Activated CD4-positive, alpha-beta T cell treated with anti-CD3 and anti-CD28 coated beads, Interleukin-2, amount 10 ng/mL, durations not matched to agents 7 days and 5 days (primary cell): Measurements from ENCODE around the gene FTO. TPM values are rescaled to one million over a fixed set of nuclear protein-coding genes. Genes with fewer than 3 reads are reported as not detected.

ENCODE experiments used
- CTCF ChIA-PET: fragments of 350-600 bp; sonication (Branson Sonifier 250); formaldehyde crosslinking; loops from one replicate; lab custom pipeline; 2021; ENCODE audit warnings: antibody characterized with exemption; lab: Charles Lee
- POLR2A ChIA-PET: fragments of 350-600 bp; sonication (Branson Sonifier 250); formaldehyde crosslinking; loops from one replicate; lab custom pipeline; 2021; ENCODE audit warnings: antibody characterized with exemption; lab: Charles Lee
- DNase-seq: peaks from one replicate; pipeline ENCODE4 v3.0.0-alpha.2; 2020
- H3K27ac Mint-ChIP-seq: one replicate; pipeline ENCODE4 v1.8.0; 2021; ENCODE audit warnings: mild to moderate bottlenecking, moderate library complexity, mixed read lengths
- H3K27me3 Mint-ChIP-seq: one replicate; pipeline ENCODE4 v1.8.0; 2021; ENCODE audit warnings: mixed read lengths
- H3K36me3 Mint-ChIP-seq: one replicate; pipeline ENCODE4 v1.8.0; 2021; ENCODE audit warnings: low read depth, mixed read lengths
- H3K4me1 Mint-ChIP-seq: one replicate; pipeline ENCODE4 v1.8.0; 2021; ENCODE audit warnings: mixed read lengths
- H3K4me3 Mint-ChIP-seq: one replicate; pipeline ENCODE4 v1.8.0; 2021; ENCODE audit warnings: mild to moderate bottlenecking, moderate library complexity, mixed read lengths
- H3K9me3 Mint-ChIP-seq: one replicate; pipeline ENCODE4 v1.8.0; 2021; ENCODE audit warnings: mixed read lengths
- total RNA-seq, 2 experiments: library from RNA; stranded (reverse); gene quantifications; one replicate each; pipeline ENCODE4 v1.2.3, GENCODE V29; 2021

FTO gene
- total RNA-seq, 2 experiments from 2014 or later = 44.2 to 44.3 TPM

DNA sequence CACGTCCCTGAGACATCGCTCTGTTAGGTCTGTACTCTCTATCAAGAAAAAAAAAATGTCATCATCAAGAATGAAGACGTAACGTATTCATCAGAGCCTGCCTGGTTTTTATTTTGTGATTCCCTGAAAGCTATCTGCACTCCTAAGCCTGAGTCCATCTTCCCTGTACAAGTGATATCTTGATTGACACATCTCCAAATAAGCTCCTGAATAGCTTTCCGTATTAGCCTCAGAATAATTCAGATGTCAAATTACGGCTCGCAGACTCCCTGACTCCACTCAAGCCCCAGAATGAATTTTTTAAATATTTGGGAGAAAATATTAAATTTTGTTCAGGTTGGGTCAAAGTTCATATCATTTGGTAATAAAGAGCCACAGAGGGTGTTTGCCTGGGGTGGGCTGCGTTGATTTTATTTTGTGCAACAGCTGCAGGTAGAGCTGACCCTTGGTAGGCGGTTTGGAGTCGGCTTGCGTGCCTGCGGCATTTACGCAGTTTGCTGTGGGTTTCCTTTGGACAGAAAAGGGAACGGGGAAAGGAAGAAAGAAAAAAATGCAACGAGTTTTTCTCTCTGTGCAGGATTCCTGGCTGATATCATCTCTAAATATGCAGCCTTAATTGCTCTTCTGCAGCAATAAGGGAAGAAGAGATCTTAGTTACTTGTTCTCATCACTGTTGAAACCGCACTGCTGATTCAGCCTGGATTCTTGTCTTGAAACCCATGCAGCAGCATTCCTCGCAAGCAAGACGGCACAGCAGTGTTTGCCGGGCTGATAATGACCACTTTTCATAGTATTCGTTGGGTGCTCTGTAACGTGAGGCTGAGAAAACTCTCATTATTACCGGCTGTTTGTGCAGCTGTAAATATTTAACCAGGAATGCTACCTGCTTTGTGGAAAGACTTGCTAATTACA, 467.9 kb downstream of the FTO start:
- ChIA-PET CTCF (no interaction called here), POLR2A (no interaction called here)
- H3K4me1 Mint-ChIP-seq = no peaks in the 10 kb centered on the region
- no peaks in the 10 kb centered on the region for H3K36me3 Mint-ChIP-seq
- H3K27me3 Mint-ChIP-seq = peaks cover 28% of the 10 kb centered on the region
- no peak overlapping the region for H3K4me3 Mint-ChIP-seq
- H3K27ac Mint-ChIP-seq = no peak overlapping the region
- H3K9me3 Mint-ChIP-seq = no peaks in the 10 kb centered on the region
- DNase-seq = no peak

DNA sequence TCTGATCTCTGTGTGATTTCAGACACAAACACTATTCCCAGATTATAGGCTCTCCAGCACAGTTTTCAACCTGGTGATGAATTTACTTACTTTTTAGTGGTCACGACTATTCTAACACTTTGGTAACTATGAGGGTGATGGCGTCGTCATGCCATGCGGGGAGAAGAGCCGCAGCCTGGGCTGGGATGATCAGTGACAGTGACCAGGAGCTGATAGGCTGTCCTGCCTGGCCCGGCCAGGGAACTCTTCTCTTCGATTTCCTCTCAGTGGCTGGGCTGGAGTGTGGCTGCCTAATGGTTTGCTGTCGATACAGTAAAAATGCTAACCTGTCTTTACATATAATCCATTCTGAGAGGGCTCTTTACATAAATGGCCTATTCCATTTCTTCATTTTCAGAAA, 469.5 kb downstream of the FTO start:
- ChIA-PET POLR2A (no interaction called here), CTCF (no interaction called here)
- Mint-ChIP-seq H3K36me3 (no peaks in the 10 kb centered on the region), H3K4me1 (no peaks in the 10 kb centered on the region), H3K27ac (no peak overlapping the region), H3K9me3 (no peaks in the 10 kb centered on the region), H3K27me3 (peaks cover 28% of the 10 kb centered on the region), H3K4me3 (no peak overlapping the region)
- no peak for DNase-seq

DNA sequence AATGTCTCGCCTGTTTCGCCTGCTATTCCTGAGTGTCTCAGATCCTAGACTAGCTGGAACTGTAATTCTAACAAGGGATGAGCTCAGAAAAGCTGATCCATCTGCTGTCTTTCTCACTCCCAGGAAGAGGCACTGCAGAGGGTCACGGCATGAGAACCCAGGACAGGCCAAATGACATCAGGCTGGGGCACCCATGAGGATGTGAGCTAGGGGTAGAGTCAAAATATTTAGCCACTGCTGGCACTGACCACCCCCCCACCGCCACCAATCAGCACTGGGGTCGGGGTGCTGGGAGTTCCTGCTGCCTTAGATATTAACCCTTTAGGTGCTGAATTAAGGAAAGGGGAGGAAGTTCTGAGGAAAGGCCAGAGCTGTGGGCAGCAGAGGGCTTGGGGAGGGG, 470.2 kb downstream of the FTO start:
- peaks cover 28% of the 10 kb centered on the region for H3K27me3 Mint-ChIP-seq
- CTCF ChIA-PET = no interaction called here
- no peak overlapping the region for H3K27ac Mint-ChIP-seq
- no peak for DNase-seq
- no peaks in the 10 kb centered on the region for H3K4me1 Mint-ChIP-seq
- POLR2A ChIA-PET = no interaction called here
- no peaks in the 10 kb centered on the region for H3K9me3 Mint-ChIP-seq
- H3K4me3 Mint-ChIP-seq = no peak overlapping the region
- no peaks in the 10 kb centered on the region for H3K36me3 Mint-ChIP-seq

DNA sequence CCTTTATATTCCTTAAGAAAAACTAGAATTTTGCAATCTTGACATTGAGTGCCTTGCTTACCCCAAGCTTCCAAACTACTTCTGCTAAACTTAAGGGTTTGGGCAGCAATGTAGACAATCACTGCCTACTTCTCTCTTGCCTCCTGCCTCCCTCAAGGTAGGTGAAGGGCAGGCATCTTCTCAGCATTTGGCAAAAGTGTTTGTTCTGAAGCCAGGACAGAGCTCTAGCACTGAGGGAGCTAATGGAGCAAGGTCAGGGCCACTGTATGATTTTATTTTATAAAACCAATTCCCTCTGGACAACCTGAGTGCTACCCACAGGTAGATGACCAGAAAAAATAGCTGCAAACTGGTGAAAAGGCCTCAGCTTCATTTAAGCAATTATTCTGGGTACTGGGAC, 470.8 kb downstream of the FTO start:
- POLR2A ChIA-PET = no interaction called here

DNA sequence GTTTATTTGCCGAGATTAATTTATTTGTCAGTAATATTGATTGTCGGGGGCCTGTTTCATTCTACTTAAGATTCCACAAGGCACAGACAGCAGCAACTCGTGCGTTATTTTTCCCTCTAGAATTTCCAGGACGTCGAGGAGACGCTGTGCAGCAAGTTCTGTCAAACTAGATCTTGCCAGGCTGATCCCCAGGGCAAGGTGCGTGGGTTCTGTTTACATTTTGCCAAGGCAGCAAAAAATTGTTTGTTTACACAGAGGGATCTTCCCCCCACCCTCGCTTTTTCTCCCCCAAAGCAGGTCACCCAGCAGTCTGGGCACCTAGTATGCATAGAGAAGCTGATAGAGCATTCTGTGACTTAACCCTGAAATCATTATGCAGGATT, 471.2 kb downstream of the FTO start:
- no peak for DNase-seq
- H3K4me1 Mint-ChIP-seq = no peaks in the 10 kb centered on the region

More for the DNA sequence above, 470.8 kb downstream of the FTO start:
- Mint-ChIP-seq H3K36me3 (no peaks in the 10 kb centered on the region), H3K9me3 (no peaks in the 10 kb centered on the region), H3K27me3 (peaks cover 26% of the 10 kb centered on the region), H3K27ac (no peak overlapping the region), H3K4me3 (no peak overlapping the region), H3K4me1 (no peaks in the 10 kb centered on the region)
- CTCF ChIA-PET = no interaction called here
- DNase-seq = no peak

DNA sequence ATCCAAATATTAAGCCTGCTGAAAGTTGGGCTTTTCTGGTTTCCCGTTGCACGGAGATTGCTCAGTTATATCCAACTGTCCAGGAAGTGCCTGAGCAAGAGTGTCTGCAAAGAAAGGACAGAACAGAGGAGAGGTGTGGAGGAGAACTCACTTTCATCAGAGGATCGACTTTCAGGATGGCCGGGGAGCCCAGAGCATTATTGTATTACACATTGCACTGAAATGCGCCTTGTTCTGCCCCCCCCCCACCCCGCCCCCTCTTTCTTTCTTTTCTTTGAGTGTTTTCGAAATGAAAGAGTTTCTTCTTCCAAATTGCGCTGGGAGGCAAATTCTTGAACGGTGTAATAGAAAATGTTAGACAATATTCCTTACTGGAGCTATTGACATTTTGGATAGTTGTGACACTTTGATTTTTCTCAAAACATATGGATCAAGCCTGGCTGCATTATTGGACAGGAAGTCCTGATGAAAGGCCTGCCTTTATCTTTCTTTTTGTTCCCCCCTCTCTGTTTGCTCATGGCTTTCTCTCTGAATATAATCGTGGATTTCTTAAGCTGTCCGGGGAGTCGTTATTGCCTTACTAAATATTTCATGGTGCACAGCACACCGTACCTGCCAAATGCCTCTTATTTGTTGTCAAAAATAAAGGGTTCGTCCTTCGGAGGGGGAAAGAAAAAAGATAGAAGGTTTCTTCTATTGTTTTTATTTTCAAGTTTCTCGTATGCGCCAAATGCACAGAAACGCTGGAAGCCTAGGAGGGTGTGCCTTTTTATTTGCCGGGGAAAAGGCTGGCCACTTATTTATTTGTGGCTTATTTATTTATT, 471.8 kb downstream of the FTO start:
- H3K4me3 Mint-ChIP-seq = no peak overlapping the region
- peaks cover 24% of the 10 kb centered on the region for H3K27me3 Mint-ChIP-seq
- no peak for DNase-seq
- no peak overlapping the region for H3K27ac Mint-ChIP-seq
- ChIA-PET CTCF (no interaction called here), POLR2A (no interaction called here)
- H3K9me3 Mint-ChIP-seq = no peaks in the 10 kb centered on the region
- no peaks in the 10 kb centered on the region for H3K36me3 Mint-ChIP-seq
- no peaks in the 10 kb centered on the region for H3K4me1 Mint-ChIP-seq

More for the DNA sequence above, 471.2 kb downstream of the FTO start:
- H3K9me3 Mint-ChIP-seq = no peaks in the 10 kb centered on the region
- POLR2A ChIA-PET = no interaction called here
- no peaks in the 10 kb centered on the region for H3K36me3 Mint-ChIP-seq
- H3K27me3 Mint-ChIP-seq = peaks cover 26% of the 10 kb centered on the region
- CTCF ChIA-PET = no interaction called here
- H3K4me3 Mint-ChIP-seq = no peak overlapping the region
- no peak overlapping the region for H3K27ac Mint-ChIP-seq

DNA sequence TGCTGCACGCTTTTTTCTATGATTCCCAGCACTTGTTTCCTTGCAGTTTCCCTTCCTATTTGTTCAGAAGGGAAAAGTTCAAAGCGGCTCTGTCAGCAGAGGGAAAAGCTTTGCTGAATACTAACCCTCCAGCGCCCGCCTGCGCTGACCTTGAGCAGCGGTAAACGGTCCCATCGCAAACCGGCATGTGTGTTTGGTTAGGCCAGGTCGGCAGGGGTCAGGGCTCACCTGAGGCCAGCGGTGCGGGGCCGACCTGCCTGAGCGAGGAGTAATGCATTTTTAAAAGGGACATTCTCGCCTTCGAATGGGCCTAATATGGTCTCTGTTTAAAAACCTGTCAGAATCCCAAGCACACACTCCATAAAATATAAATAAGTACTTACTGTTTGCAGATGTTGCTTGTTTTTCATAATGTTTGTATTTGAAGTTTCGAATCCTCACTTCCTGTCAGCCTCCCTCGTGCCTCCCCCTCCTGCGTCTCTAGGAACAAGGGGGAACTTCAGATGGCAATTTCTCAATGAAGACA, 472.5 kb downstream of the FTO start:
- Mint-ChIP-seq H3K27me3 (peaks cover 21% of the 10 kb centered on the region), H3K27ac (no peak overlapping the region), H3K4me1 (no peaks in the 10 kb centered on the region), H3K36me3 (no peaks in the 10 kb centered on the region), H3K4me3 (no peak overlapping the region), H3K9me3 (no peaks in the 10 kb centered on the region)
- ChIA-PET POLR2A (no interaction called here), CTCF (no interaction called here)
- no peak for DNase-seq

DNA sequence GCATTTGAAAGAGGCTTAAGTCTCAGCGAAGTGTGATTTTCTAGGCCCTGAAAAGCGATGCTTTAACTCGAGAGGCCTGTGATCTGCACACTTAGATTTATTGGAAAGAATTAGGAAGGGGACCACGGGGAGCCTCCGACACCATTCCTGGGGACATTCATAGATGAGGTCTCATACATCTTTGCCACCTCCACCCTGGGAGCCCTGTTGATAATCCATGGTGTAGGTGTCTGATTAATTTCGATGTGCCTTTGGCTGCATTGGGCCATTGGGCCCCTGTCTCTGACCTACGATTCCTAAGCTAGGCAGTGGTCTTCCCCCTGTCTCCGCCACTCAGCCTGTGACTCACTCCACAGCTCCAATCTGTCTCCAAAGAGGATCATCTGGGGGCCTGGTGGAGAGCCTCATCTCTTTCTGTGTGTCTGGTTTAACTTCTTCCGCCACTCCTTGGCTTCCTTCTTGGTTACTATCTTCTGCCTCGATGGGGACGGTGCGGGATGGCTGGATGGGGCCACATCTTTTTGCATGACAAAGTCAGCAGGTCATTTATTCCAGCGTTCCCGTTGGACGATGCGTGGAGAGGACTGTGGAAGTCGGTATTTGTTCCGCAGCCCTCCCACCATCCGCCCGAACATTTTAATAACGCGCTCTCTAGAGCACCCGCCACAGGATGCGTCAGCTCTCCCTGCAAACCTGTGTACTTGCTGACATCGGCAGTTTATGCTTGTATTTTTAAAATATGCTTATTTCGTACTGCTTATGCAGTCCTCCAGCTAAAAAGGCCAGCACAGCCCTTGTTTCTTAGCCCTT, 473.3 kb downstream of the FTO start:
- Mint-ChIP-seq H3K9me3 (no peaks in the 10 kb centered on the region), H3K4me3 (no peak overlapping the region), H3K27ac (no peak overlapping the region), H3K27me3 (peaks cover 14% of the 10 kb centered on the region), H3K4me1 (no peaks in the 10 kb centered on the region), H3K36me3 (no peaks in the 10 kb centered on the region)
- ChIA-PET POLR2A (no interaction called here), CTCF (no interaction called here)
- no peak for DNase-seq

DNA sequence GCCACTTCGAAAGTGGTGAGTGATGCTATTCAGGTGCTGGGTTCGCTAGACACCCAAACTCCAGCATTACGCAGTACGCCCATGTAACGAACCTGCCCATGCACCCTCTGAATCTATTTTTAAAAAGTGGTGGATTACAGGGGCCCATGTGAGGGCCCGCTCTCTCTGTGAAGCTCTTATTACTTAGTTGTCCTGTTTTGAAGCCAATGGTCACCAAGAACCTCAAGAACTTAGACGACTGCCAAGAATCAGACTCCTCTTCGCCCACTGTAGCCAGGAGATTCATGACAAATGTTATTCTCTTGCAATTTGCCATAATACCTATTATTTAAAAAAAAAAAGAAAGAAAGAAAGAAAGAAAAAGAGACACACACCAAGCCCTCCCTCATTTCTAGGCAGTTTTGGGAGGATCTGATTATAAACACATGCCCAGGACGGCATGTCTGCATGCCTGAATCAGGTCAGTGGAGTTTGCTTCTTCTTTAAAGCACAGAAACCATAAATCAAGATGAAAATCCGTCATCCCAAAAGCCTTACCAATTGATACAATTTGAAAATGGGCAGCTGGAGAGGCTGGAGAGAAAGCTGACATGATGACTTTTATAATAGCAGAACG, 474.0 kb downstream of the FTO start:
- ChIA-PET CTCF (no interaction called here), POLR2A (no interaction called here)
- Mint-ChIP-seq H3K27ac (no peak overlapping the region), H3K27me3 (peaks cover 14% of the 10 kb centered on the region), H3K4me1 (no peaks in the 10 kb centered on the region), H3K36me3 (no peaks in the 10 kb centered on the region), H3K4me3 (no peak overlapping the region), H3K9me3 (no peaks in the 10 kb centered on the region)
- DNase-seq = no peak

DNA sequence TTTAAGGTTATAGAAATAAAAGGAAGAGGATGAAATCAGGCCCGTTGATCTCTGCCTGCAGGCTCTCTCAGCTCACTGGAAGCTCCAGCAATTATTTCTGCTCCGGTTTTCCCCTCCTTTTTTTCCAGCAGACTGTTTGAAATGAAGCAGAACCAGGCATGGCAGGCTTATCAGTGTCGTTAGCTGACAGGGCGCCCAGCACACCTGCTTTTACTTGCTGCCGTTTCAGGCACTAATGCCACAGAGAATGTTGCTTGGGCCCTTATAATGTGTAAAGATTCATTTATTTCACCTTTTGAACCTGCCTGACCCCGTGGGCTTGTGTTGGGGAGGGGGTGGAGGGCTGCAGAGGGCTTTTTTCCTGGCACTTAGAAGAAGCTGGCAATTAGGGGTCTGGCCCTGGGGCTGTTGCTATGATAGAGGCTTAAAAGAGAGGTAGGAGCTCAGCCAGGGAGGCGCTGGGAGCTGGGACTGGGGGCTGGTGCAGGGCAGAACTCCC, 474.6 kb downstream of the FTO start:
- CTCF ChIA-PET = no interaction called here
- Mint-ChIP-seq H3K4me3 (no peak overlapping the region), H3K27ac (no peak overlapping the region)

DNA sequence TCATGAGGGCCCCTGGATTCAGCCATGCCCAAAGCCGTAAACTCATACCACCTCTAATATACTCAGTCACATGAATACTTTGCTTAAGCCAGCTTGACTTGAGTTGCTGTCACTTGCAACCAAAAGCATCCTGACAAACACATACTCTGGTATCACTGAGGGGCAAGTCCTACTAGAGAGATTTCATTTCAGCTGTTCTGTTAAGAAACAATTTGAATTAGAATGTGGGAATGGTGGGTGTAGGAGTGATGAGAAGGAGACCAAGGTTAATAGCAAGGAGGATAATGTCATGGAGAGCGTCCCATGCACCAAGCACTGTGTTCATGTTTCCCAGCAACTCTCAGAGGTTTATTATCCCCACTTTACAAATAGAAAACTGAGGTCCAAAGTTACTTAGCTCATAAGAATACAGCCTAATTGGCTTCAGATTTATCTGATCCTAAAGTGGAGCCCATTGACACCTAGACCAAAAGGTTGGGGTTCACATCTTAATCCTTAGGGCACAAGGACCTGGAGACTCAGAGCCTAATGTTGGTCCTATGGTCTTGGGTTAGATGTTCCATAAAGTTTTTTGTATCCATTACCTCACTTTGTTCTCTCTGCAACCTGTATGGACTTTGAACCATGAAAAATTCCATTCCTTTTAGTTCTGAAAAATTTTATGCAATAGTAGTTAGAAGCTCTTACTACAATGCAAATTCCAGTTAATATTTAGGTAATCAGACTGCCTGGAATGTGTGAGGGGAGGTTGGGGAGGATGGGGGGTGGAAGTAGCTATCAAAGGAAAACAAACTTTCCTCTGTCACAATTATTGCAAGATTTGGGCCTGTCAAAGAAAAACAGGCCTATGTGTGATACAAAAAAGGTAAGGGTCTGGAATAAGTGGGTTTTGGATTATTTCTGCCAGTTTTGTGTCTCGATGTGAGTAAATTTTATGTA, 476.7 kb downstream of the FTO start:
- Mint-ChIP-seq H3K9me3 (no peaks in the 10 kb centered on the region), H3K36me3 (no peaks in the 10 kb centered on the region), H3K27me3 (peaks cover 8% of the 10 kb centered on the region), H3K4me1 (no peaks in the 10 kb centered on the region), H3K27ac (no peak overlapping the region), H3K4me3 (no peak overlapping the region)
- POLR2A ChIA-PET = no interaction called here
- no peak for DNase-seq
- CTCF ChIA-PET = no interaction called here

More for the DNA sequence above, 474.6 kb downstream of the FTO start:
- peaks cover 9% of the 10 kb centered on the region for H3K27me3 Mint-ChIP-seq
- no peaks in the 10 kb centered on the region for H3K36me3 Mint-ChIP-seq
- POLR2A ChIA-PET = no interaction called here
- H3K9me3 Mint-ChIP-seq = no peaks in the 10 kb centered on the region
- H3K4me1 Mint-ChIP-seq = no peaks in the 10 kb centered on the region
- DNase-seq = no peak
